GM20431 (cell line): ENCODE measurements around the gene GOLGA3.
"Not testable (repeated sequence)": the region's sequence is repeated elsewhere in the genome, so short reads cannot be mapped to it uniquely, and the experiment has no call there.

ENCODE experiments used
- in situ Hi-C: fragments of 300-500 bp; cut with MseI, MboI; formaldehyde crosslinking; loops from one replicate; pipeline ENCODE4 v1.15.0; 2020; ENCODE audit warnings: low sequenced_read_pairs; ENCODE audit not compliant: unreplicated experiment

GOLGA3 gene

GRCh38 chr12:132761032-132761920 is 67.4 kb downstream of the GOLGA3 start, which contains the start of gene ANKLE2:
Gene ANKLE2, minus strand, starts transcription at chr12:132761832. Its CDS starts 34 bp downstream, at chr12:132761798.
- in situ Hi-C loops: no loop called here

- in situ Hi-C loops: no loop called here
Measured at GRCh38 chr12:132759359-132759758, 69.3 kb downstream of the GOLGA3 start.

GRCh38 chr12:132758825-132759224 is 69.8 kb downstream of the GOLGA3 start:
- in situ Hi-C loops: not testable (repeated sequence)

- in situ Hi-C loops: no loop called here
Measured at GRCh38 chr12:132754160-132754932, 74.3 kb downstream of the GOLGA3 start.

- in situ Hi-C loops: not testable (repeated sequence)
Measured at GRCh38 chr12:132753670-132754069, 75.0 kb downstream of the GOLGA3 start.

GRCh38 chr12:132748319-132748718 is 80.3 kb downstream of the GOLGA3 start:
- in situ Hi-C loops: no loop called here

GRCh38 chr12:132747896-132748295 is 80.8 kb downstream of the GOLGA3 start:
- in situ Hi-C loops: no loop called here

GRCh38 chr12:132747395-132747794 is 81.3 kb downstream of the GOLGA3 start:
- in situ Hi-C loops: no loop called here

GRCh38 chr12:132746613-132747012 is 82.1 kb downstream of the GOLGA3 start:
- in situ Hi-C loops: no loop called here

- in situ Hi-C loops: no loop called here
Measured at GRCh38 chr12:132743831-132744230, 84.8 kb downstream of the GOLGA3 start.

- in situ Hi-C loops: no loop called here
Measured at GRCh38 chr12:132741620-132742019, 87.0 kb downstream of the GOLGA3 start.

- in situ Hi-C loops: no loop called here
Measured at GRCh38 chr12:132740652-132741051, 88.0 kb downstream of the GOLGA3 start.

GRCh38 chr12:132740313-132740646 is 88.4 kb downstream of the GOLGA3 start:
- in situ Hi-C loops: no loop called here

GRCh38 chr12:132739600-132740312 is 88.9 kb downstream of the GOLGA3 start:
- in situ Hi-C loops: no loop called here

- in situ Hi-C loops: no loop called here
Measured at GRCh38 chr12:132736913-132737312, 91.8 kb downstream of the GOLGA3 start.

- in situ Hi-C loops: no loop called here
Measured at GRCh38 chr12:132736378-132736777, 92.3 kb downstream of the GOLGA3 start.

GRCh38 chr12:132735496-132735895 is 93.2 kb downstream of the GOLGA3 start:
- in situ Hi-C loops: no loop called here

GRCh38 chr12:132734206-132734605 is 94.5 kb downstream of the GOLGA3 start:
- in situ Hi-C loops: no loop called here

- in situ Hi-C loops: no loop called here
Measured at GRCh38 chr12:132731574-132731973, 97.1 kb downstream of the GOLGA3 start.

GRCh38 chr12:132730353-132730752 is 98.3 kb downstream of the GOLGA3 start:
- in situ Hi-C loops: no loop called here
